ENCODE measurements around the gene ZNRF2.

GRCh38 chr7:30323006-30323355 lies 38.6 kb downstream of the ZNRF2 start:
- TF ChIP-seq CTCF (conservative IDR thresholded peaks at IDR 0.05) = no peak
- TF ChIP-seq ZFX (IDR thresholded peaks at IDR 0.05) = no peak

All from C4-2B (cell line).